T-helper 1 cell treated with Interleukin-12 subunit alpha and Interleukin-12 subunit beta and Interleukin-4 antibody, amounts not matched to agents 30 μg/mL and 1 μg/mL, for 36 hours (primary cell): ENCODE measurements around the gene WNT1.

Source experiments
- H3K27ac Mint-ChIP-seq: one replicate; pipeline ENCODE4 v1.8.0; 2021; ENCODE audit warnings: mild to moderate bottlenecking, mixed read lengths
- H3K27me3 Mint-ChIP-seq: one replicate; pipeline ENCODE4 v1.8.0; 2021; ENCODE audit warnings: low read depth, mixed read lengths
- H3K36me3 Mint-ChIP-seq: one replicate; pipeline ENCODE4 v1.8.0; 2021; ENCODE audit warnings: low read depth, mixed read lengths
- H3K4me1 Mint-ChIP-seq: one replicate; pipeline ENCODE4 v1.8.0; 2021; ENCODE audit warnings: low read depth, mixed read lengths
- H3K4me3 Mint-ChIP-seq: one replicate; pipeline ENCODE4 v1.8.0; 2021; ENCODE audit warnings: mild to moderate bottlenecking, moderate library complexity, mixed read lengths
- H3K9me3 Mint-ChIP-seq: one replicate; pipeline ENCODE4 v1.8.0; 2021; ENCODE audit warnings: mixed read lengths

Gene WNT1

DNA sequence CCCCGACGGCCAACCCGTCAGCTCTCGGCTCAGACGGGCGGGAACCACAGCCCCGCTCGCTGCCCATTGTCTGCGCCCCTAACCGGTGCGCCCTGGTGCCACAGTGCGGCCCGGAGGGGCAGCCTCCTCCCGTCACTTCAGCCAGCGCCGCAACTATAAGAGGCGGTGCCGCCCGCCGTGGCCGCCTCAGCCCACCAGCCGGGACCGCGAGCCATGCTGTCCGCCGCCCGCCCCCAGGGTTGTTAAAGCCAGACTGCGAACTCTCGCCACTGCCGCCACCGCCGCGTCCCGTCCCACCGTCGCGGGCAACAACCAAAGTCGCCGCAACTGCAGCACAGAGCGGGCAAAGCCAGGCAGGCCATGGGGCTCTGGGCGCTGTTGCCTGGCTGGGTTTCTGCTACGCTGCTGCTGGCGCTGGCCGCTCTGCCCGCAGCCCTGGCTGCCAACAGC lies at the start of gene WNT1:
WNT1 (plus strand) TSS at position 32 of the 450 bp plus-strand sequence; CDS start at position 361, 329 bp downstream.
- peak within 1 kb of the TSS; percentile 46 for H3K27ac Mint-ChIP-seq
- H3K36me3 Mint-ChIP-seq, result no peaks in the 10 kb centered on the region
- peaks cover 96% of the 10 kb centered on the region for H3K27me3 Mint-ChIP-seq
- peaks cover 44% of the 10 kb centered on the region for H3K4me1 Mint-ChIP-seq
- peak within 1 kb of the TSS; percentile 84 for H3K4me3 Mint-ChIP-seq
- H3K9me3 Mint-ChIP-seq, result no peaks in the 10 kb centered on the region

DNA sequence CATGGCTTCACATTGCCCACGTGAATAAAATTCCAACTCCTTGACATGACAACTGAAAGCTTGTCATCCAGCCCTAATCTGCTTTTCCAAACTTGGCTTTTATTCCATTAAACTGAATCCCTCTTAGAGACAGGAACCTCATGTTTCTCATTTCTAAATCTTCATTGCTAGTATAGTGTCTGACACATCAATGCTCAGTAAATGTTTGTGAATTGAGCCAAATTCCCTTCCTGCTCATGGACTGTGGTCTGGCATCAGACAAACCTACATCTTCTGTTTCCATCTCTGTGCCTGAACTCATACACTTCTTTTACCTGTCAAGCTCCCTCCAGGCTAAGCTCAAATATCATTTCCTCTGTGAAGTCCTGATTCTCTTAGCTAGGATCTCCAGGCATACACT lies 48.6 kb upstream of the WNT1 start:
- H3K4me1 Mint-ChIP-seq, result peaks cover 39% of the 10 kb centered on the region
- no peaks in the 10 kb centered on the region for H3K27me3 Mint-ChIP-seq
- no peak overlapping the region for H3K4me3 Mint-ChIP-seq
- H3K9me3 Mint-ChIP-seq, result no peaks in the 10 kb centered on the region
- no peak overlapping the region for H3K27ac Mint-ChIP-seq
- peaks cover 30% of the 10 kb centered on the region for H3K36me3 Mint-ChIP-seq

DNA sequence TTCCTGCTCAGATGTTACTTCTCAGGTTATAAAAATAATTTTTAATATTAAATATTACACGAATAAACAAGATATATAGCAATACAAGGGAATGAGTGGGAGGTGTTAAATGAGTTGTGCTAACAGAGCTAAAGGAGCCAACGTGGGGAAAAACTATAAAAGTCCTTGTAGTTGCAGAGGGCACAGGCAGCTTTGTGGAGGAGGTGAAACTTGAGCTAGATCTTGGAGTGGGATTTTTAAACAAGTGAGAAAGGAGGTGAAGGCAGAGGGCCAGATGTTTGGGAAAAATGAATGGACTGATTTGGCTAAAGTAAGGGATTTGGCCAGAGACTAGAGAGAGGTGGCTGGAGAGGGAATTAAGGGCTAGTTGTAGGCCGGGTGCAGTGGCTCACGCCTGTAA lies 47.6 kb upstream of the WNT1 start:
- Mint-ChIP-seq H3K27ac (peak overlapping the region; percentile 13), H3K4me1 (peaks cover 42% of the 10 kb centered on the region), H3K9me3 (no peaks in the 10 kb centered on the region), H3K27me3 (no peaks in the 10 kb centered on the region), H3K4me3 (no peak overlapping the region), H3K36me3 (peaks cover 34% of the 10 kb centered on the region)

- Mint-ChIP-seq H3K27me3 (no peaks in the 10 kb centered on the region), H3K4me1 (peaks cover 37% of the 10 kb centered on the region), H3K9me3 (no peaks in the 10 kb centered on the region), H3K27ac (peak overlapping the region; percentile 81), H3K36me3 (peaks cover 35% of the 10 kb centered on the region), H3K4me3 (peak overlapping the region; percentile 41)
These were observed 45.2 kb upstream of the WNT1 start for GRCh38 chr12:48932878-48933277.

DNA sequence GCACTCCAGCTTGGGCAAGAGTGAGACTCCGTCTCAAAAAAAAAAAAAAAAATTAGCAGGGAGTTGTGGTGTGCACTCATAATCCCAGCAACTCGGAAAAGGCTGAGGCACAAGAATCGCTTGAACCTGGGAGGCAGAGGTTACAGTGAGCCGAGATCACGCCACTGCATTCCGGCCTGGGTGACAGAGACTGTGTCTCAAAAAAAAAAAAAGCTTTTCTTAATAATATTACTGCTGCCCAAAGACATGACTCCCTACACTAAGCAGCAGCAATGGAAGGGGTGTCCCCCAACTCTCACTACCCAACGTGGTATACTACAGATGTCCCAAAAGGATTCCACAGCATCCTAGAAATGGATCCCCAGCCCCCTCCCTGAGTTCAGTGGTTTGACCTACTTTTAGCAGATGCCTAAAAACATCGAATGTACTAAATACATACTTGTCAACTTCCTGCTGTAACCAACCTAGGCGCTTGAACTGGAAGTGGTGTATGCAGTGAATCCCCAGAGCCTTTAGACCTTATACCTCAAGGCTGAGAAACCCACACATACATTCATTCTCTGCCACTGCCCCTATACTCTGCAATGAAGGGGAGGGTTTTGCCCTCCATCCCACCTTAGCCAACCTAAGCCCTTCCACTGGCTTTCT lies 44.3 kb upstream of the WNT1 start:
- peaks cover 39% of the 10 kb centered on the region for H3K36me3 Mint-ChIP-seq

DNA sequence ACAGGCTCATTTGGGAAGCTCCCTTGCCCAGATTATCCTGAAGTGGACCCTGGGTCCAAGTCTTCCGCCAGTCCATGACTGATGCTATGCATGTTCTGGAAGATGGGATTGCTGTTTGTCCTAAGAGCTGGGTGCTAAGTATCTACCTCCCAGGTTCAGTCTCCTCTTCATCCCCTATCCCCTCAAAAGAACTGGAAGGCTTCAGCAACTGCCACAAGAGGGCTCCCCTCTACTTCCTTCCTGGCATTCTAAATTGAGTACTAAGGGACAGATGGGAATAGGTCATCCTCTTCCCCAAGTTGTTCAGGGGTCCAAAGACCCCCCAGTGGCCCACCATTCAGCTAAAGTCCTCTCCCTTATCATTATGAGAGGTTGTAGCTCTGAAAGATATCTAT lies 43.8 kb upstream of the WNT1 start:
- H3K27ac Mint-ChIP-seq, result peak overlapping the region; percentile 91
- peaks cover 43% of the 10 kb centered on the region for H3K36me3 Mint-ChIP-seq
- H3K4me1 Mint-ChIP-seq, result peaks cover 37% of the 10 kb centered on the region
- H3K27me3 Mint-ChIP-seq, result no peaks in the 10 kb centered on the region
- H3K9me3 Mint-ChIP-seq, result no peaks in the 10 kb centered on the region
- H3K4me3 Mint-ChIP-seq, result peak overlapping the region; percentile 58

More for the DNA sequence above, 44.3 kb upstream of the WNT1 start:
- Mint-ChIP-seq H3K27me3 (no peaks in the 10 kb centered on the region), H3K4me1 (peaks cover 37% of the 10 kb centered on the region), H3K27ac (peak overlapping the region; percentile 91), H3K4me3 (peak overlapping the region; percentile 59), H3K9me3 (no peaks in the 10 kb centered on the region)

GRCh38 chr12:48936379-48936979 lies 41.6 kb upstream of the WNT1 start:
- no peak overlapping the region for H3K4me3 Mint-ChIP-seq
- peak overlapping the region; percentile 70 for H3K27ac Mint-ChIP-seq
- peaks cover 44% of the 10 kb centered on the region for H3K36me3 Mint-ChIP-seq
- H3K27me3 Mint-ChIP-seq, result no peaks in the 10 kb centered on the region
- peaks cover 35% of the 10 kb centered on the region for H3K4me1 Mint-ChIP-seq
- no peaks in the 10 kb centered on the region for H3K9me3 Mint-ChIP-seq

GRCh38 chr12:48937170-48937569 lies 41.0 kb upstream of the WNT1 start:
- Mint-ChIP-seq H3K27me3 (no peaks in the 10 kb centered on the region), H3K27ac (no peak overlapping the region), H3K4me1 (peaks cover 37% of the 10 kb centered on the region), H3K9me3 (no peaks in the 10 kb centered on the region), H3K4me3 (no peak overlapping the region), H3K36me3 (peaks cover 45% of the 10 kb centered on the region)

DNA sequence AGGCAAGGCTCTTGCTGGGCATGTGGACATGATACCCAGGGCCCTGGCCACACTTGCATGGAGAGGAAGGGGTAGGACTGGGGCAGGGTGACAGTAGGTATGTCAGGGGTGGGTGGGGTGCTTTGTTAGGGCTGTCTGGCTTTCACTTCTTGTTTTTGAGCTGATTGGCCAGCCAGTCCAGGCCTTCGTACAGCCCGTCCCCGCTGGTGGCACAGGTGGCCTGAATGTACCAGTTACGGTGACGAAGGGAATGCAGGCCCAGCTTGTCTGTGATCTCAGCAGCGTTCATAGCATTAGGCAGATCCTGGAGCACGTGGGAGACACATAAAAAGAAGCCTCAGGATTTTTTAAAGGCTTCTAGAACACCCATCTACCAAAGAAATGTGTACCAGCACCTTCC lies 39.3 kb upstream of the WNT1 start:
- no peak overlapping the region for H3K27ac Mint-ChIP-seq
- H3K36me3 Mint-ChIP-seq, result peaks cover 38% of the 10 kb centered on the region
- H3K4me3 Mint-ChIP-seq, result no peak overlapping the region

DNA sequence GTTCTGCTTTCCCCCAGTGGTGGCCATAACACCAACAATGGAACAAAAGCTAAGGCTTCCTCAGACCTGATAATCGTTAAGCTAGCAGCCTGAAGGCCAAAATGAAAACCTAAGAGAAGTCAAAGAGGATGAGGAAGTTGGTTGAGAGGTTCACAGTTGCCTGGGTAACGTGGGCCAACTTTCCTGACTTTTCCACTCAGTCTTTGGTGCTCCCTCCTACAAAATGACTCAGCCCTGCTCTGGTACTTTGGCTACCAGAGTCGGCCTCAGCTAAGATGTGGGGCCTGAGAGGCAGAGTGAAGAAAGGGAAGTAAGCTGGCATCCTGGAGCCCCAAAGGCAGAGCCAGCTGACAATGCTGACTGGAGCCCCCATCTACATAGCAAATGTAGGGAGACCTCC lies 37.9 kb upstream of the WNT1 start:
- Mint-ChIP-seq H3K36me3 (peaks cover 35% of the 10 kb centered on the region), H3K27ac (no peak overlapping the region), H3K27me3 (no peaks in the 10 kb centered on the region)

More for the DNA sequence above, 39.3 kb upstream of the WNT1 start:
- Mint-ChIP-seq H3K4me1 (peaks cover 31% of the 10 kb centered on the region), H3K9me3 (no peaks in the 10 kb centered on the region), H3K27me3 (no peaks in the 10 kb centered on the region)

GRCh38 chr12:48943221-48943620 lies 34.9 kb upstream of the WNT1 start:
- H3K27ac Mint-ChIP-seq, result no peak overlapping the region
- H3K9me3 Mint-ChIP-seq, result no peaks in the 10 kb centered on the region
- H3K36me3 Mint-ChIP-seq, result peaks cover 33% of the 10 kb centered on the region
- H3K4me1 Mint-ChIP-seq, result peaks cover 18% of the 10 kb centered on the region
- H3K27me3 Mint-ChIP-seq, result no peaks in the 10 kb centered on the region
- H3K4me3 Mint-ChIP-seq, result no peak overlapping the region

More for the DNA sequence above, 37.9 kb upstream of the WNT1 start:
- H3K9me3 Mint-ChIP-seq, result no peaks in the 10 kb centered on the region
- peaks cover 24% of the 10 kb centered on the region for H3K4me1 Mint-ChIP-seq
- H3K4me3 Mint-ChIP-seq, result no peak overlapping the region

- Mint-ChIP-seq H3K4me1 (peaks cover 21% of the 10 kb centered on the region), H3K36me3 (peaks cover 17% of the 10 kb centered on the region), H3K9me3 (no peaks in the 10 kb centered on the region), H3K27ac (no peak overlapping the region), H3K4me3 (no peak overlapping the region), H3K27me3 (no peaks in the 10 kb centered on the region)
These were observed 31.9 kb upstream of the WNT1 start for GRCh38 chr12:48946205-48946604.

- Mint-ChIP-seq H3K36me3 (peaks cover 16% of the 10 kb centered on the region), H3K27me3 (no peaks in the 10 kb centered on the region), H3K27ac (no peak overlapping the region), H3K4me3 (no peak overlapping the region), H3K4me1 (peaks cover 19% of the 10 kb centered on the region), H3K9me3 (no peaks in the 10 kb centered on the region)
These were observed 31.2 kb upstream of the WNT1 start for GRCh38 chr12:48946943-48947342.

- H3K36me3 Mint-ChIP-seq, result peaks cover 14% of the 10 kb centered on the region
- no peak overlapping the region for H3K27ac Mint-ChIP-seq
- no peaks in the 10 kb centered on the region for H3K27me3 Mint-ChIP-seq
- no peaks in the 10 kb centered on the region for H3K9me3 Mint-ChIP-seq
- H3K4me1 Mint-ChIP-seq, result peaks cover 17% of the 10 kb centered on the region
- H3K4me3 Mint-ChIP-seq, result no peak overlapping the region
These were observed 30.4 kb upstream of the WNT1 start for GRCh38 chr12:48947727-48948126.

DNA sequence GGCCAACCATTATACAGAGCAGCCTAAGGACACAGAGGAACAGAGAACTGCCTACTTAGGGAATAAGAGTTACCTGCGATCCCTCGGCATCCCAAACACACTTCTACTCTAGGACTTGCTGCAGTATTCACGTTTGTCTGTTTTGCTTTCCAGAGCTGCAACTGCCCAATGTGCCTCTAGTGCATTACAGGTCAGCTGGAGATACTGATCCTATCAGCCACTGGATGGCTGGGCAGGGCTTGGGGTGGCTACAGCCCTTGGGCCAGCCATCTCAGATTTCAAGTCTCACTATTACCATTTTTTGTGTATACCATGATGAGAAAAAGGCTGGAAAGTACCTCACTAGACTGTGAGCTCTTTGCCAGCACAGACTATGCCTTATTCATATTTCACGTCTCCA lies 25.4 kb upstream of the WNT1 start:
- Mint-ChIP-seq H3K27me3 (no peaks in the 10 kb centered on the region), H3K9me3 (no peaks in the 10 kb centered on the region), H3K4me1 (peaks cover 32% of the 10 kb centered on the region), H3K4me3 (no peak overlapping the region), H3K36me3 (peaks cover 16% of the 10 kb centered on the region), H3K27ac (no peak overlapping the region)
